Measurements from ENCODE around the gene PLEKHH3.
"Not testable (repeated sequence)": the region's sequence is repeated elsewhere in the genome, so short reads cannot be mapped to it uniquely, and the experiment has no call there.

The PLEKHH3 gene

DNA sequence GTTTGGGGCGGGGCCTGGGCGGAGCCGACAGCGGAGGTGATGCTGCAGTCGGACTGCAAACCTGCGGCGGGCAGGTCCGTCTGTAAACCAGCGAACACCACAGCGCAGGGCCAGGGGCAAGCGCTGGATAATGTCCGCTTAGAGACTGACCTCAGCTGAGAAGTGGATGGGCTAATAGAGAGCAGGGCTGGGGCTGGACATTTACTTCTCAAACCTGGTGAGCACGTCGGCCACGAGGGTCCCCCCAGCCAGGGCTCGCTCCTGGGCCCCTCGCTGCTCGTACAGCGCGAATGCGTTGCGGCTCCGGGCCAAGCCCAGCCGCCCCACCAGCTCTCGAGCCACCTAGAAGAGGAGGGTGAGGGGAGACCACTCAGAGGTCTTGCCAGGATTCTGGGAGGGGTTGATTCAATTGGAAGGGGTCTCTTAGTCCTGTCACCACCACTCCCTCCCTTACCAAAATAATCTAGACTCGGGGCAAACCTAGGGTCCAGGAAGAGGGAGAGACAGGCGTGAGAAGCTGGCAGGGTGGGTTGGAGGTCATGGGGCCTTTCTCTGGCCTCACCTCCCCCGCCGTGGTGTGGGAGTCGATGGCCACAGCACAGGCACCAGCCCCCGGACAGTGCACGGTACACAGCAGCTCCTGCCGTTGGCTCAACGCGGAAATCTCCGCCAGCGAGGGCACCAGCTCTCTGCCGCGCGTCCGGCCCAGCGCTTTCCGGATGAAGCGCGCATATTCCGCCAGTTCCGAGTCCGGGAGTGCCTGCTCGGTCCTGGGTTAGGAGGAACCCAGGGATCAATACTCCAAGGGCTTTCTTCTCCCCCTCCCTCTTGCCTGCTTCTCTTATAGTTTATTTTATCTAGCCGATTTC, 5.8 kb downstream of the PLEKHH3 start:
- no peak for DNase-seq

GRCh38 chr17:42669977-42670788, 6.6 kb downstream of the PLEKHH3 start:
- DNase-seq = peak; percentile 57

DNA sequence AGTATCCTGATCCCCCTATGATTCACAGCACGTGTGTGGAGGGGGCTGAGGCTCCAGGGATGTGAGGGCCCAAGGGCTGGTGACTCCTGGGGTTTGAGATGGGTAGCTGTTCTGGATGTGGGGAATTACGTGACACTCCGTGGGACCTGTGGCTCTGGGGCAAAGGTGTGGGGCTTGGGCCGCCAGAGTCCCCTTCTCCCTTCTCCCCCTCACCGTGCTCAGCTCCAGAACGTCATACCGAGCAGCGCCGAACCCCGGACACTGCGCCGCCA, 7.2 kb downstream of the PLEKHH3 start:
- no peak for DNase-seq

GRCh38 chr17:42667088-42667951, 9.5 kb downstream of the PLEKHH3 start:
- DNase-seq = no peak

DNA sequence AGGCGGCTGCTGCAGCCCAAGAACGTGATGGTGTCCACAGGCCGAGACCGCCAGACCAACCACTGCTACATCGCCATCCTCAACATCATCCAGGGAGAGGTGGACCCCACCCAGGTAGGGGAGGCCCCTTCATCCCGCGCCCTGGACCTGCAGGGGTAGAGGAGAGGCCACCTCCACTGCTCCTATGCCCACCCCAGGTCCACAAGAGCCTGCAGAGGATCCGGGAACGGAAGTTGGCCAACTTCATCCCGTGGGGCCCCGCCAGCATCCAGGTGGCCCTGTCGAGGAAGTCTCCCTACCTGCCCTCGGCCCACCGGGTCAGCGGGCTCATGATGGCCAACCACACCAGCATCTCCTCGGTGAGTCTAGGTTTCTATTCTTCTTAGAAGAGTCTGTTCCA, 10.7 kb downstream of the PLEKHH3 start:
- DNase-seq = not testable (repeated sequence)

GRCh38 chr17:42665581-42666001, 11.2 kb downstream of the PLEKHH3 start:
- no peak for DNase-seq

DNA sequence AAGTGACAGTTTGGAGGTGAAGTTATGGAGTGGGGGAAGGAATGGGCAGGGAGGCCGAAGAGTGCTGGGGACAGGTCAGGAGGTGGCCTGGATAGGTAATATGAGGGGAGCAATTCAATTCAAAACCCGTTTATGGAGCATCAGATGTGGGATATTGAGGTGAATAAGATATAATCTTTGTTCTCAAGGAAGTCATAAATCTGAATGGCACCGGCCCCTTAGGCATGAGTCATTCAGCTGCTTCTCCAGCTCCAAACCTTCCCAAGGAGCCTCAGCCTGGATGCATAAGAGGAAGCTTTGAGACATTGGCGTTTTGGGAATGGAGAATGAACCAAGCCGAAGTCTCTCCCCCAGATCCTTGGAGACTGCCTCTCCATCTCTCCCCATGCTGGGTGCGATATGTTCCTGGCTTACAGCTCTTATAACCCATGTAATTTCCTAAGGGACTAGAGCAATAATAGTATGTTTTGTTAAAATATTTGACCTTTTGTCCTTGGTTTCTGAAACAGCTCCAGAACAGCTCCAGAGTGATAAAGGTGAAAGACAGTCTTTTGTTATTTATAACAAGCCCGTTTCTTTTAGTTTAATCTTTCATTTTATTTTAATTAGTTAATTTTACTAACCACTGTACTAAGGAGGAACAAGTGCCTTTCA, 16.0 kb downstream of the PLEKHH3 start:
- no peak for DNase-seq

DNA sequence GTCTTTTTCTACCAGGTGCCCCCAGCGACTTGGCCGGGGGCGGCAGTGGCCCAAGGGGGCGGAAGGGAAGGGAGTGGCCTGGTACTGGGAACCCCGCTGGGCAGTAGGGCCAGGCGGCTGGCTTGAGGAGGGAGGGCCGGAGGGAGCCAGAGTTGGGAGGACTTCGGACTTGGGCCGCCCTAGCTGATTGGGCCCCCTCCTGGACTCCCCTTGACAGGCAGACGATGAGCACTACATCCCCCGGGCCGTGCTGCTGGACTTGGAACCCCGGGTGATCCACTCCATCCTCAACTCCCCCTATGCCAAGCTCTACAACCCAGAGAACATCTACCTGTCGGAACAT, 16.9 kb downstream of the PLEKHH3 start:
- not testable (repeated sequence) for DNase-seq

DNA sequence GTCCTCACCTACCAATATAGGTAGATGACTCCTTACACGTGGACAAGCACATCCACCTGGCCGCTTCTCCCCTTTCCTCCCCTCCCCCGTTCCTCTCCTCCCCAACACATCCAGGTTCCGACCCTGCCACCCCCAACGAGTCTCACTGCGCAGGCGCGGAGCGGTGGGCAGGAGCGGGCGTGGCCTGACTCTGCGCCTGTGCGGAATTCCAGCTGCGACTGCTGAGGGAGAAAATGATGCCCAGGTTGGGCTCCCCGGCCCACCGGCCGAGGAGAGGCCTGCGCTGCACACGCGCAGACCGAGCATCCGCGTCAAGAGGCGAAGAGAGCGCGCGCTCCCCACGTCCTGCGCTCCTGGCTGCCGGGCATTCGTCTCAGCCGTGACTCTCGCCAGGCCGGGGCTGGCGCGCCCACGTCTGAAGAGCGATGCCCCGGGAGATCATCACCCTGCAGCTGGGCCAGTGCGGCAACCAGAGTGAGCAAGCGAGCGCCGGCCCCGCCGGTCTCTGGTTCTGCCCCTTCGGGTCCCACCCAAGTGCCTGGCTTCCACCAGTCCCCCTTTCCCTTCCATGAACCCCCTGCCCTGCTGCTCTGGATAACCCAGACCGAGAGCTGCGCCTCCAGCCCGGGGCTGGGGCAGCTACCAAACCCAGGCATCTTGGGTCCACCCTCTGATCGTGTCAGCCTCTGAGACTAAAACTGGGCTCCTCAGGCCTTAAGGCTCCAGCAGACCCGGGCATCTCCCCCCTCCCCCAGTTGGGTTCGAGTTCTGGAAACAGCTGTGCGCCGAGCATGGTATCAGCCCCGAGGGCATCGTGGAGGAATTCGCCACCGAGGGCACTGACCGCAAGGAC, 17.5 kb downstream of the PLEKHH3 start, which contains the start of gene TUBG2:
TUBG2 (plus strand) TSS at position 206 of the 853 bp plus-strand sequence; CDS start at position 426, 220 bp downstream.
- peak; percentile 89 for DNase-seq

DNA sequence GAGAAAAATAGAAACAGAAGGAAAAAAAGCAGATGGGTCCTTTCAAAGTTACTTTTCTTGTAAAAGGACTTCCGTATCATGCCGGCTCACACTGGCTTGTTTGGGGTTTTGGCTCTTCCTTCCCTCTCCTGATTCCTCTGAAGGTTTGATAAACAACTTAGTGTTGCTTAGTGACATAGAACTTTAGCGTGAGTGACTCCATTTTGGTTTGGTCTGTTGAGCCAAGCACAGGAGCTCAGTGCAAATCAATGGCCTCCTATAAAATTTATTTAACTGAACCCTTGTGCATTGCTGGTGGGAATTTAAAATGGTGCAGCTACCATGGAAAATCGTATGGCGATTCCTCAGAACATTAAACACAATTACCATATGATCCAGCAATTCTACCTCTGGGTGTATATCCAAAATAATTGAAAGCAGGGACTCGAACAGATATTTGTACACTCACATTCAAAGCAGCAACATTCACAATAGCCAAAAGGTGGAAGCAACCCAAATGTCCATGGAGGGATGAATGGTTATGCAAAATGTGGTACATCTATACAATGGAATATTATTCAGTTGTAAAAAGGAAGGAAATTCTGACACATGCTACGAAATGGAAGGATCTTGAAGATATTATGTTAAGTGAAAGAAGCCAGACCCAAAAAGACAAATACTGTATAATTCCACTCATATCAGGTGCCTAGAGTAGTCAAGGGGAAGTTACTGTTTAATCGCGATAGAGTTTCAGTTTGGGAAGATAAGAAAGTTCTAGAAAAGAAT, 18.8 kb downstream of the PLEKHH3 start:
- DNase-seq = no peak

GRCh38 chr17:42655528-42655927, 21.3 kb downstream of the PLEKHH3 start:
- DNase-seq = no peak

DNA sequence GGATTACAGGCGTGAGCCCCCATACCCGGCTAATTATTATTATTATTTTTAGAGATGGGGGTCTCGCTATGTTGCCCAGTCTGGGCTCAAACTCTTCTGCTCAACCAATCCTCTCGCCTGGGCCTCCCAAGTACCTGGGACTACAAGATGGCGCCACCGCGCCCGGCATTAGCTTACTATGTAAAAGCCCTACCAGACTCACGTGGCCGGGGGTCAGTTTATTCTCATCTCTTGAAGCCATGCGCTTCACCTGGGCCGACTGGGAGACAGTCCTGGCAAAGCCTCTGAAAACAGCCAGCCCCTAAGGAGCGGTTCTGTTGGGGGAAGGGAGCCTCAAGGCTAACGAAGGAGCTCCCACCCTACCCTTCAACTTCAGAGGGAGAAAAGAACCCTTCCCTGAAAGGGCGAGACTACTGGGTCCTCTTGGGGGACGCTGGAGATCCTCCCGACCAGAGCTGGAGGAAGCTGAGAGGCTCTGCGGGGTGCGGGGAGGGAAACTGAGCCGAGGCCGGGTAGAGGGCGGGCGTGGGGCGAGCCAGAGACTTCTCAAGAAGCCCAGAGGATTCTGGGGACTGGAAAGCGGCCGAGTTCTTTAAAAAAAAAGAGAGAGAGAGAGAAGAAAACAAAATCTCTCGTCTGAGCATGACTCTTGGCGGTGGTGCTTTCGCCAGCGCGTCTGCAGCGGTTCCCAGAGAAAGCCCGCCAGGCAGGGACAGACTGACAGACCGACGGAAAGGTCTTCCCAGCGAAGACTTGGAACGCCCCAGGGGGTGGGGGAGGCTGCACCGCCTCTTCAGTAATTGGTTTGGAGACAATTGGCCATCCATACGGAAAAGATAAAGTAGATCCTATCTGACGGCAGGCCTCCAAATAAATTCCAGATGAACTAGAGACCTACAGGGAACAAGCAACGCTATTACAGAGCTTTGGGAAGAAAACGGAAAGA, 23.3 kb downstream of the PLEKHH3 start:
- no peak for DNase-seq

- no peak for DNase-seq
These were observed 25.4 kb downstream of the PLEKHH3 start for GRCh38 chr17:42651392-42651791.

GRCh38 chr17:42647778-42648177, 29.0 kb downstream of the PLEKHH3 start:
- no peak for DNase-seq

DNA sequence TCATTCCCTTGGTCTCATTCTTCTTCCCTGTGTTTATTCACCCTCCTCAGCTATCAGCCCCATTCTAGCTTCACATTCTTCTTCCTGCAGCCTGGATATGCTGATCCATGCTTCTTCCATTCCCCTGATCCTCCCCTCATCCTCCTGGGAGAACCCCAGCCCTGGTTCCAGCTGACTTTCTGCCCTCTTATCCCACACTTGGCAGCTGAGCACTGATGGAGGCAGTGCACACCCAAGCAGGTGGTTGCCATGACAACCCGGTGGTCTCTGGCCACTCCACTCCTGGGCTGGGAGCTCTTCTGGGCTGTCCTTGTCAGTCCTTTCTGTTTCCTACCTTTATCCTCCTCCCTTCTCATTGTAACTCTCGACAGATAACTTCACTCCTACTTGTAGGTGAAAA, 34.5 kb downstream of the PLEKHH3 start:
- no peak for DNase-seq

GRCh38 chr17:42640121-42640520, 36.7 kb downstream of the PLEKHH3 start:
- no peak for DNase-seq

GRCh38 chr17:42639525-42640113, 37.2 kb downstream of the PLEKHH3 start:
- DNase-seq = no peak

DNA sequence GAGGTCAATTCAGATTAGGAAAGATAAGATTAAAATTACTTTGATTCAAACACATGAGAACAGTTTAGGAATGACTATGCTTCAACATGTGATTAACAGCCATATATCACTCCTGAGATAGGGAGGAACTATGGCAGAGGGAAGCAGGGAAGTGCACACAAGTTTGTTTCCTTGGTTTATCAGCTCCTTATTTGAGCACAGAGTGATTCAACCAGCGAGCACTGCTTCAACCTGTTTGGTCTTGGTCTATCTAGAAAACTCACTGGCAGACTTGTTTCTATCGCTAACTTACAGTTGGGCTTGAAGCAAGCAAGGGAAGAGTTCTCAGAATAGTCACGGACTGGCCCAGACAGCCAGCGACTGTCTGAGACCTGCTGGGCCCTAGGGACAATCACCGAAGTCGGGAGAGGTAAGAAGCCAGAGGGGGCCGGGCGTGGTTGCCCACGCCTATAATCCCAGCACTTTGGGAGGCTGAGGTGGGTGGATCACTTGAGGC, 43.8 kb downstream of the PLEKHH3 start:
- no peak for DNase-seq

DNA sequence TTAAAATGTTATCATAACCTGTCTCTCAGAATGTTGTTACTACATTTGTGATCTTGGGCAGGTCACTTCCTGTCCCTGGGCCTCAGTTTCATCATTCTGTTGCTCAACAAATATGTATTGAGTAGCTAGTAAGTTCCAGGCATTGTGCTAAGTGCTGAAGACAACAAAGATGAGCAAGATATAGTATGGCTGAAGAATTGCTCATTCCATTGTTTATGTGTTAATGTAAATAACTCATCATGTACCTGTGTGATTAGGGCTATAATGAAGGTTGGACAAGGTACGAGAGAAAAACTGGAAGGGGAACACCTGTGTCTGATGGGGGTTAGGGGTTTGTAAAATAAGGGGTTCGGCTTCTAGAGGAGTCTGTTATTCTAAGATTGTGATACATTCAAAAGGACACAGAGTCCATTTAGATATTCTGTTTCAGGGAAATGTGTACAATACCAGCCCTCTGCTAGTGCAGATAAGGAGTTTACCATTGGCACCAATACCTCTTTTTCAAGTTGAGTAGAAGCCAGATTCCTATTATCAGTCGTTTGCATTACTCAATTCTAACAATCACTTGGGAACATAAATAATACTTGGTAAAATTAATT, 47.3 kb downstream of the PLEKHH3 start:
- DNase-seq = no peak
